ENCODE measurements around the gene AP1M1. TPM values are rescaled to one million over a fixed set of nuclear protein-coding genes. Genes with fewer than 3 reads are reported as not detected.

The AP1M1 gene
- total RNA-seq, 1 experiment from 2014 or later, result 30.3 TPM

- Histone ChIP-seq H2AK5ac (ENCODE audit: insufficient read length, low read length) (no peak overlapping the region), H4K8ac (replicated peaks; ENCODE audit: insufficient read length, low read depth, low read length) (no peak overlapping the region), H2AFZ (ENCODE audit: low read length) (no peak overlapping the region), H3K4ac (ENCODE audit: low read depth, low read length) (no peak overlapping the region), H3K27ac (ENCODE audit: insufficient read length, low read depth, low read length) (no peak overlapping the region), H3K79me2 (ENCODE audit: insufficient read depth, low read length) (no peaks in the 10 kb centered on the region), H2BK12ac (ENCODE audit: insufficient read length, low read depth, low read length) (no peak overlapping the region), H3K23me2 (ENCODE audit: insufficient read length, low read depth, low read length, poor library complexity, severe bottlenecking) (no peaks in the 10 kb centered on the region), H2BK20ac (ENCODE audit: low read depth, low read length, poor library complexity, severe bottlenecking) (no peak overlapping the region), H3K9me3 (ENCODE audit: control insufficient read depth, low read depth, low read length) (no peaks in the 10 kb centered on the region), H3K4me1 (ENCODE audit: insufficient read depth, low read length) (no peaks in the 10 kb centered on the region), H3K79me1 (ENCODE audit: insufficient read depth, low read depth, low read length, poor library complexity, severe bottlenecking) (no peaks in the 10 kb centered on the region), H3T11ph (ENCODE audit: low read length) (no peak overlapping the region), H3K4me2 (ENCODE audit: insufficient read depth, insufficient read length, low read length) (no peak overlapping the region), H2BK5ac (ENCODE audit: insufficient read length, low read length) (no peak overlapping the region), H3K23ac (ENCODE audit: insufficient read length, low read depth, low read length) (no peak overlapping the region), H4K20me1 (ENCODE audit: control insufficient read depth, insufficient read depth, insufficient read length) (no peaks in the 10 kb centered on the region), H4K5ac (ENCODE audit: insufficient read length, low read depth, low read length) (no peak overlapping the region), H3K56ac (ENCODE audit: insufficient read length, low read depth, low read length) (no peak overlapping the region), H3K18ac (ENCODE audit: insufficient read length, low read depth, low read length) (no peak overlapping the region), H4K91ac (ENCODE audit: insufficient read length, low read depth, low read length) (no peak overlapping the region), H3K9ac (ENCODE audit: extremely low read depth, insufficient read length, low read length) (no peak overlapping the region), H2BK15ac (ENCODE audit: low read depth, low read length) (no peak overlapping the region), H3K14ac (ENCODE audit: insufficient read depth, low read length) (no peak overlapping the region), H3K27me3 (ENCODE audit: insufficient read depth, low read length) (no peaks in the 10 kb centered on the region), H2BK120ac (ENCODE audit: low read depth, low read length, poor library complexity, severe bottlenecking) (no peak overlapping the region)
- DNase-seq, result no peak
- no CpG with 5 or more reads among the region's 6 CpGs for WGBS (ENCODE audit: extremely low coverage, insufficient read length, low lambda C conversion rate)
- H3K27ac Mint-ChIP-seq, result no peak overlapping the region
- H3K4me1 Mint-ChIP-seq, result no peaks in the 10 kb centered on the region
- H3K27me3 Mint-ChIP-seq (ENCODE audit: low read depth), result no peaks in the 10 kb centered on the region; the same call in 1 of the 2 replicates
- H3K36me3 Mint-ChIP-seq (ENCODE audit: insufficient read depth in 1 of 3, low read depth in 3 of 3), result no peaks in the 10 kb centered on the region
- no peak for TF ChIP-seq CTCF (conservative IDR thresholded peaks at IDR 0.05)
- no peak overlapping the region for H3K4me3 Mint-ChIP-seq
- no peaks in the 10 kb centered on the region for H3K9me3 Mint-ChIP-seq
Measured at GRCh38 chr19:16160445-16160942, 37.2 kb upstream of the AP1M1 start.

All from H9 (cell line).